Lung (tissue), 12 donors: Measurements from ENCODE around the gene PLEKHH3. TPM values are rescaled to one million over a fixed set of nuclear protein-coding genes. Genes with fewer than 3 reads are reported as not detected.

Source experiments
- ATAC-seq: fragments of 200-7000 bp; cut with Tn5 transposase; one replicate; pipeline ENCODE4 v1.9.1; 2020; ENCODE audit warnings: moderate number of reproducible peaks; ENCODE audit not compliant: insufficient read depth, low FRiP score
- DNase-seq, 3 donors: peaks; one replicate each; pipeline ENCODE4 v3.0.0-alpha.2; 2013 to 2017
- H3K27ac ChIP-seq, 2 donors: one replicate each; pipeline ENCODE4 v1.5.1; 2013; ENCODE audit warnings: mild to moderate bottlenecking in 2 of 2, moderate library complexity in 2 of 2, control low read depth in 1 of 2, inconsistent platforms in 1 of 2, low read depth in 1 of 2, low read length in 1 of 2
- H3K27me3 ChIP-seq, 3 donors: one replicate each; pipeline ENCODE4 v1.5.1; 2013; ENCODE audit warnings: low read length in 2 of 3; ENCODE audit not compliant: control insufficient read depth in 3 of 3, insufficient read depth in 3 of 3
- H3K36me3 ChIP-seq, 4 donors: one replicate each; pipeline ENCODE4 v1.5.1; 2013; ENCODE audit warnings: low read length in 4 of 4, mild to moderate bottlenecking in 1 of 4, moderate library complexity in 1 of 4; ENCODE audit not compliant: control insufficient read depth in 4 of 4, insufficient read depth in 4 of 4
- H3K4me1 ChIP-seq, 5 donors: one replicate each; pipeline ENCODE4 v1.5.1; 2013; ENCODE audit warnings: low read length in 5 of 5, mild to moderate bottlenecking in 2 of 5, moderate library complexity in 1 of 5; ENCODE audit not compliant: control insufficient read depth in 5 of 5, insufficient read depth in 5 of 5
- H3K4me3 ChIP-seq: one replicate; pipeline ENCODE4 v1.5.1; 2013; ENCODE audit warnings: mild to moderate bottlenecking, control low read depth, moderate library complexity
- H3K9ac ChIP-seq, 2 donors: one replicate each; pipeline ENCODE4 v1.5.1; 2013; ENCODE audit warnings: low read length in 2 of 2, control low read depth in 1 of 2; ENCODE audit not compliant: insufficient read depth in 1 of 2
- H3K9me3 ChIP-seq, 4 donors: one replicate each; pipeline ENCODE4 v1.5.1; 2013; ENCODE audit warnings: low read length in 3 of 4, mild to moderate bottlenecking in 1 of 4, moderate library complexity in 1 of 4; ENCODE audit not compliant: control insufficient read depth in 4 of 4, insufficient read depth in 3 of 4
- CTCF ChIP-seq: IDR thresholded peaks from 2 replicates; pipeline ENCODE4 v1.5.1; 2012; ENCODE audit warnings: mild to moderate bottlenecking; ENCODE audit errors: control extremely low read depth, extremely low read depth
- whole genome bisulfite sequencing, 2 donors: extraction: QIAGEN DNeasy Blood & Tissue Kit; methylation state at CpG; one replicate each; pipeline ENCODE4 v1.1.7; 2013; 5-methylcytosine and 5-hydroxymethylcytosine counted together
- polyA plus RNA-seq, 2 donors: library from polyadenylated mRNA; stranded (reverse); fragments of 200-250 nt; gene quantifications; one replicate each; pipeline ENCODE4 v1.2.1, GENCODE V29; 2013
- total RNA-seq, 2 donors: library from RNA; depleted of rRNA in 1 of 2; stranded (reverse); fragments of >200 nt in 1 of 2; gene quantifications; one replicate each; pipeline ENCODE4 v1.2.1, GENCODE V29; 2014 to 2021
- donor health status: control.
- donor health status: control.
- donor health status: Bipolar disorder and iron deficiency.
- donor health status: healthy.
- donor health status: DM: yes; HTN: yes; CAD: no.

PLEKHH3 gene
- total and polyA plus RNA-seq, 4 donors: 21.2 to 30.2 (median 22.9) TPM

DNA sequence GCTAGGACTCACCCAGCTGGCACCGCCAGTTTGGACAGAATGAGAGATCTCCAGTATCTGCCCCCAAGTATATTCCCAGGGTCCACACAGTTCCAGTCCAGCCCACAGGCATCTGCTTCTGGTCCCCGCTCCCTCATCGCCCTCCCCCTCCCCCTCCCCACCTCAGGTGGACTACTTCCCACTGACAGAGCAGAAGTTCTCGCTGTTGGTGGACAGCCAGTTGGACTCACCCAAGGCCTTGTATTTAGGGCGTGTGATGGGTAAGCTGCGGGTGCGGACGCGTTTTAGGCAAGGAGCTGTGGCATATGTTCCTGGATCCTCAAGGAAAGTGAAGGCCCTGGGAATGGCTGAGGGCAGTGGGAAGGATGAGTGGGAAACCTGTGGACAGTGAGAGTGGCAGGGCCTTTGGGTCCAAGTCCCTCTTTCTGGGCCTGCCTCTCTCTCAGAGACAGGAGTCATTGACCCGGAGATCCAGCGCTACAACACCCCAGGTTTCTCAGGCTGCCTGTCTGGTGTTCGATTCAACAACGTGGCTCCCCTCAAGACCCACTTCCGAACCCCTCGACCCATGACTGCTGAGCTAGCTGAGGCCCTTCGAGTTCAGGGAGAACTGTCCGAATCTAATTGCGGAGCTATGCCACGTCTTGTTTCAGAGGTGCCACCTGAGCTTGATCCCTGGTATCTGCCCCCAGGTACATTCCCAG, 20.5 kb upstream of the PLEKHH3 start:
- Histone ChIP-seq H3K4me1 (no peaks in the 10 kb centered on the region), H3K9ac (no peak overlapping the region), H3K9me3 (no peaks in the 10 kb centered on the region), H3K4me3 (no peak overlapping the region), H3K27ac (no peak overlapping the region), H3K27me3 (no peaks in the 10 kb centered on the region), H3K36me3 (peaks cover 2 to 34% (median 9%) of the 10 kb centered on the region in 4 donors)
- WGBS, 2 donors: 95 to 96% methylated on average over 19 of the region's 19 CpGs
- no peak for DNase-seq
- ATAC-seq: no peak
- TF ChIP-seq CTCF: no peak

- no peak for DNase-seq
- H3K27ac ChIP-seq: no peak overlapping the region
- 94% methylated on average over 20 of the region's 20 CpGs for WGBS, 2 donors
Measured at GRCh38 chr17:42695500-42695899, 18.7 kb upstream of the PLEKHH3 start.

DNA sequence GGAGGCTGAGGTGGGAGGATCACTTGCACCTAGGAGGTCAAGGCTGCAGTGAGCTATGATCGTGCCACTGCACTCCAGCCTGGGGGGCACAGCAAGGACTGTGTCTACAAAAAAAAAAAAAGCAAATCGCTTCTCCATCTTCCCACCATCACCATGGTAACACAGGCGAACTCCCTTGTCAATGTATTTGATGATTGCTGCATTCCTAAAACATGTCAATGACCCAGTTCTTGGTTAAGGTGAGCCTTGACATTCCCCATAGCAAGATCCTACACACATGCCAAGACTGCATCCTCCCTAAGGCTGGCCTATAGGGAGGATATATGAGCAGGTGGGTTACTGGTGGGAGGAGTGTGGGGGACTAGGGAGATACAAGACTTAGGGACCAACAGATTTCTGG, 17.7 kb upstream of the PLEKHH3 start:
- Histone ChIP-seq H3K27me3 (no peaks in the 10 kb centered on the region), H3K36me3 (peaks cover 0 to 26% (median 6%) of the 10 kb centered on the region in 4 donors), H3K9ac (no peak overlapping the region), H3K4me1 (no peaks in the 10 kb centered on the region), H3K9me3 (no peaks in the 10 kb centered on the region), H3K27ac (no peak overlapping the region), H3K4me3 (no peak overlapping the region)
- no peak for ATAC-seq
- 93 to 98% methylated on average over 3 of the region's 3 CpGs for WGBS, 2 donors
- DNase-seq: no peak
- TF ChIP-seq CTCF: no peak

More at GRCh38 chr17:42695500-42695899, 18.7 kb upstream of the PLEKHH3 start:
- Histone ChIP-seq H3K9me3 (no peaks in the 10 kb centered on the region), H3K4me1 (no peaks in the 10 kb centered on the region), H3K4me3 (no peak overlapping the region), H3K27me3 (no peaks in the 10 kb centered on the region), H3K36me3 (peaks cover 0 to 29% (median 6%) of the 10 kb centered on the region in 4 donors), H3K9ac (no peak overlapping the region)
- ATAC-seq: no peak
- TF ChIP-seq CTCF: no peak

DNA sequence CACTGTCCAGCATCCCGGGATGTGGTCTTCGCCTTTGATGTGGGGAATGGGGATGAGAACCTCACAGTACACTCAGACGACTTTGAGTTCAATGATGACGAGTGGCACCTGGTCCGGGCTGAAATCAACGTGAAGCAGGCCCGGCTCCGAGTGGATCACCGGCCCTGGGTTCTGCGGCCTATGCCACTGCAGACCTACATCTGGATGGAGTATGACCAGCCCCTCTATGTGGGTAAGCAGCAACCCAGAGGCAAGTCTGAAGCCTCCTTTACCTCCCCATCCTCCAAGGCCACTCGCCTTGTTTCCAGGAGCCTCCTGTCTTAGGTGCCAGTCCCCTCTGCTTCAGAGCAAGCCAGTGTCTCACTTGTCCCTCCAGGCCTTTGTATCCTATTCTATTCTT, 15.7 kb upstream of the PLEKHH3 start:
- 91 to 94% methylated on average over 11 of the region's 11 CpGs for WGBS, 2 donors
- Histone ChIP-seq H3K27ac (no peak overlapping the region), H3K36me3 (peaks cover 0 to 19% (median 6%) of the 10 kb centered on the region in 4 donors), H3K4me3 (no peak overlapping the region), H3K9me3 (no peaks in the 10 kb centered on the region), H3K4me1 (no peaks in the 10 kb centered on the region), H3K9ac (no peak overlapping the region), H3K27me3 (peaks cover 0 to 4% (median 2%) of the 10 kb centered on the region in 3 donors)
- no peak for TF ChIP-seq CTCF
- DNase-seq (no peak), ATAC-seq (no peak)
